ENCODE data around the gene UBE2O.

Gene UBE2O

GRCh38 chr17:76398523-76399174 is 54.3 kb downstream of the UBE2O start:
- peaks cover 77 to 88% of the 10 kb centered on the region in 2 experiments for H3K36me3 ChIP-seq (ENCODE audit: control insufficient read depth in 1 of 2, insufficient read depth in 2 of 2, low read depth in 1 of 2, low read length in 2 of 2)
- H3K4ac ChIP-seq (ENCODE audit: low read depth in 1 of 2, low read length in 2 of 2) = no peak overlapping the region
- no peak overlapping the region for H3K23ac ChIP-seq (ENCODE audit: low read length in 2 of 2)
- H3K9me3 ChIP-seq (ENCODE audit: control insufficient read depth, low read length) = no peaks in the 10 kb centered on the region
- peaks cover 20% of the 10 kb centered on the region for H3K4me1 ChIP-seq (ENCODE audit: control insufficient read depth, insufficient read depth, low read depth, low read length)
- H3K9ac ChIP-seq (ENCODE audit: low read length) = no peak overlapping the region
- H3K14ac ChIP-seq (ENCODE audit: low read length in 2 of 2) = no peak overlapping the region
- DNase-seq = no peak
- H2BK12ac ChIP-seq (ENCODE audit: low read length in 2 of 2) = no peak overlapping the region
- no peak overlapping the region for H2BK15ac ChIP-seq (ENCODE audit: low read depth, poor library complexity, severe bottlenecking)
- H3K4me3 ChIP-seq (ENCODE audit: insufficient read depth in 1 of 2, low read depth in 1 of 2, low read length in 2 of 2) = no peak overlapping the region
- WGBS = 86% methylated on average over 20 of the region's 20 CpGs
- H2AFZ ChIP-seq (ENCODE audit: low read depth, low read length) = no peak overlapping the region
- H4K91ac ChIP-seq (ENCODE audit: low read length) = no peak overlapping the region
- no peak overlapping the region for H3K18ac ChIP-seq (ENCODE audit: low read depth in 1 of 2, low read length in 2 of 2)
- no peaks in the 10 kb centered on the region for H3K27me3 ChIP-seq (ENCODE audit: control insufficient read depth in 1 of 2, insufficient read depth in 1 of 2, low read length in 2 of 2)
- H2AK5ac ChIP-seq (ENCODE audit: low read length, severe bottlenecking) = no peak overlapping the region
- H2BK5ac ChIP-seq (ENCODE audit: low read depth, low read length, poor library complexity, severe bottlenecking) = no peak overlapping the region
- no peak overlapping the region for H2BK120ac ChIP-seq (ENCODE audit: low read depth, low read length)
- peaks cover 8% of the 10 kb centered on the region for H3K79me1 ChIP-seq (replicated peaks; ENCODE audit: low read length, poor library complexity, severe bottlenecking)
- H4K8ac ChIP-seq (ENCODE audit: low read length) = no peak overlapping the region
- H3K27ac ChIP-seq (ENCODE audit: low read length, poor library complexity, severe bottlenecking) = no peak overlapping the region
- H3K4me2 ChIP-seq (ENCODE audit: low read length, poor library complexity, severe bottlenecking) = no peak overlapping the region

- Histone ChIP-seq H3K4me1 (ENCODE audit: control insufficient read depth, insufficient read depth, low read depth, low read length) (peaks cover 24% of the 10 kb centered on the region), H3K23ac (ENCODE audit: low read length in 2 of 2) (no peak overlapping the region)
- 58% methylated on average over 16 of the region's 16 CpGs for WGBS
These were observed 55.0 kb downstream of the UBE2O start for GRCh38 chr17:76397687-76398522.

GRCh38 chr17:76397184-76397583 is 55.8 kb downstream of the UBE2O start:
- no peak overlapping the region for H3K4ac ChIP-seq (ENCODE audit: low read depth in 1 of 2, low read length in 2 of 2)
- no peak overlapping the region for H3K18ac ChIP-seq (ENCODE audit: low read depth in 1 of 2, low read length in 2 of 2)
- H2BK5ac ChIP-seq (ENCODE audit: low read depth, low read length, poor library complexity, severe bottlenecking) = no peak overlapping the region
- no peak overlapping the region for H2BK120ac ChIP-seq (ENCODE audit: low read depth, low read length)
- WGBS = 95% methylated on average over 8 of the region's 8 CpGs
- no peak overlapping the region for H3K14ac ChIP-seq (ENCODE audit: low read length in 2 of 2)
- H3K9ac ChIP-seq (ENCODE audit: low read length) = no peak overlapping the region
- H2AK5ac ChIP-seq (ENCODE audit: low read length, severe bottlenecking) = no peak overlapping the region
- no peak overlapping the region for H3K4me2 ChIP-seq (ENCODE audit: low read length, poor library complexity, severe bottlenecking)
- H3K4me1 ChIP-seq (ENCODE audit: control insufficient read depth, insufficient read depth, low read depth, low read length) = peaks cover 26% of the 10 kb centered on the region
- no peak overlapping the region for H3K23ac ChIP-seq (ENCODE audit: low read length in 2 of 2)
- H2BK12ac ChIP-seq (ENCODE audit: low read length in 2 of 2) = no peak overlapping the region
- H3K27ac ChIP-seq (ENCODE audit: low read length, poor library complexity, severe bottlenecking) = no peak overlapping the region
- no peak for DNase-seq
- no peak overlapping the region for H2AFZ ChIP-seq (ENCODE audit: low read depth, low read length)
- no peak overlapping the region for H2BK15ac ChIP-seq (ENCODE audit: low read depth, poor library complexity, severe bottlenecking)
- no peaks in the 10 kb centered on the region for H3K27me3 ChIP-seq (ENCODE audit: control insufficient read depth in 1 of 2, insufficient read depth in 1 of 2, low read length in 2 of 2)
- H3K4me3 ChIP-seq (ENCODE audit: insufficient read depth in 1 of 2, low read depth in 1 of 2, low read length in 2 of 2) = no peak overlapping the region
- no peaks in the 10 kb centered on the region for H3K9me3 ChIP-seq (ENCODE audit: control insufficient read depth, low read length)
- no peak overlapping the region for H4K8ac ChIP-seq (ENCODE audit: low read length)
- peaks cover 6% of the 10 kb centered on the region for H3K79me1 ChIP-seq (replicated peaks; ENCODE audit: low read length, poor library complexity, severe bottlenecking)
- no peak overlapping the region for H4K91ac ChIP-seq (ENCODE audit: low read length)
- peaks cover 68 to 78% of the 10 kb centered on the region in 2 experiments for H3K36me3 ChIP-seq (ENCODE audit: control insufficient read depth in 1 of 2, insufficient read depth in 2 of 2, low read depth in 1 of 2, low read length in 2 of 2)

More at GRCh38 chr17:76397687-76398522, 55.0 kb downstream of the UBE2O start:
- Histone ChIP-seq H3K18ac (ENCODE audit: low read depth in 1 of 2, low read length in 2 of 2) (no peak overlapping the region), H3K9me3 (ENCODE audit: control insufficient read depth, low read length) (no peaks in the 10 kb centered on the region), H2BK120ac (ENCODE audit: low read depth, low read length) (no peak overlapping the region), H2BK15ac (ENCODE audit: low read depth, poor library complexity, severe bottlenecking) (no peak overlapping the region), H3K9ac (ENCODE audit: low read length) (no peak overlapping the region), H4K91ac (ENCODE audit: low read length) (no peak overlapping the region), H2BK5ac (ENCODE audit: low read depth, low read length, poor library complexity, severe bottlenecking) (no peak overlapping the region), H4K8ac (ENCODE audit: low read length) (no peak overlapping the region), H2AK5ac (ENCODE audit: low read length, severe bottlenecking) (no peak overlapping the region), H3K27me3 (ENCODE audit: control insufficient read depth in 1 of 2, insufficient read depth in 1 of 2, low read length in 2 of 2) (no peaks in the 10 kb centered on the region), H3K27ac (ENCODE audit: low read length, poor library complexity, severe bottlenecking) (no peak overlapping the region), H3K4ac (ENCODE audit: low read depth in 1 of 2, low read length in 2 of 2) (no peak overlapping the region), H2BK12ac (ENCODE audit: low read length in 2 of 2) (no peak overlapping the region), H3K79me1 (replicated peaks; ENCODE audit: low read length, poor library complexity, severe bottlenecking) (peaks cover 8% of the 10 kb centered on the region), H3K14ac (ENCODE audit: low read length in 2 of 2) (no peak overlapping the region), H2AFZ (ENCODE audit: low read depth, low read length) (no peak overlapping the region), H3K4me2 (ENCODE audit: low read length, poor library complexity, severe bottlenecking) (no peak overlapping the region), H3K36me3 (ENCODE audit: control insufficient read depth in 1 of 2, insufficient read depth in 2 of 2, low read depth in 1 of 2, low read length in 2 of 2) (peaks cover 76 to 84% of the 10 kb centered on the region in 2 experiments), H3K4me3 (ENCODE audit: insufficient read depth in 1 of 2, low read depth in 1 of 2, low read length in 2 of 2) (no peak overlapping the region)
- DNase-seq = peak; percentile 82

DNA sequence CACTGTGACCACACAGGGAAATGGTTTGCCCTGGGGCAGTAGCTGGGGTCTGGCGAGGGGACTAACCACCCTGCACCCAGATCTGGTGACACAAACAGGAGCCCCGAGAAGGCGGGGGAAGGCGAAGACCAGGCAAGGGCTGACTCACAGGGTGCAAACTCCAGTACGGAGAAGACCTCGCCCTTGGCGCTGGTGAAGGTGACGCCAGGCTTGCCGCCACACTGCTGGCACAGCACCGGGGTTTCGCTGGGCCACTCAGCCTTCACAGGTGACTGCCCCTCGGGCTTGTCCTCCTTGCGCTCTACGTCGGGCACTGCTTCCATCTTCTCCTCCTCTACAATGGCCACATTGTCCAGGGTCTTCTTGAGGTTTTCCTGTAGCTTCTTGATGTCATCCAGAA is 57.0 kb downstream of the UBE2O start:
- DNase-seq = no peak
- H3K14ac ChIP-seq (ENCODE audit: low read length in 2 of 2) = no peak overlapping the region
- H2AFZ ChIP-seq (ENCODE audit: low read depth, low read length) = no peak overlapping the region
- no peak overlapping the region for H3K27ac ChIP-seq (ENCODE audit: low read length, poor library complexity, severe bottlenecking)
- H2AK5ac ChIP-seq (ENCODE audit: low read length, severe bottlenecking) = no peak overlapping the region
- WGBS = 95% methylated on average over 15 of the region's 15 CpGs
- no peak overlapping the region for H3K18ac ChIP-seq (ENCODE audit: low read depth in 1 of 2, low read length in 2 of 2)
- H3K4ac ChIP-seq (ENCODE audit: low read depth in 1 of 2, low read length in 2 of 2) = no peak overlapping the region
- no peaks in the 10 kb centered on the region for H3K27me3 ChIP-seq (ENCODE audit: control insufficient read depth in 1 of 2, insufficient read depth in 1 of 2, low read length in 2 of 2)
- no peak overlapping the region for H3K4me2 ChIP-seq (ENCODE audit: low read length, poor library complexity, severe bottlenecking)
- peaks cover 36% of the 10 kb centered on the region for H3K4me1 ChIP-seq (ENCODE audit: control insufficient read depth, insufficient read depth, low read depth, low read length)
- H3K36me3 ChIP-seq (ENCODE audit: control insufficient read depth in 1 of 2, insufficient read depth in 2 of 2, low read depth in 1 of 2, low read length in 2 of 2) = peaks cover 68 to 75% of the 10 kb centered on the region in 2 experiments
- no peak overlapping the region for H3K4me3 ChIP-seq (ENCODE audit: insufficient read depth in 1 of 2, low read depth in 1 of 2, low read length in 2 of 2)
- H3K23ac ChIP-seq (ENCODE audit: low read length in 2 of 2) = no peak overlapping the region
- no peaks in the 10 kb centered on the region for H3K9me3 ChIP-seq (ENCODE audit: control insufficient read depth, low read length)
- no peak overlapping the region for H2BK15ac ChIP-seq (ENCODE audit: low read depth, poor library complexity, severe bottlenecking)
- no peak overlapping the region for H2BK5ac ChIP-seq (ENCODE audit: low read depth, low read length, poor library complexity, severe bottlenecking)
- no peak overlapping the region for H4K8ac ChIP-seq (ENCODE audit: low read length)
- no peak overlapping the region for H2BK12ac ChIP-seq (ENCODE audit: low read length in 2 of 2)
- no peak overlapping the region for H4K91ac ChIP-seq (ENCODE audit: low read length)
- H3K79me1 ChIP-seq (replicated peaks; ENCODE audit: low read length, poor library complexity, severe bottlenecking) = peaks cover 7% of the 10 kb centered on the region
- H3K9ac ChIP-seq (ENCODE audit: low read length) = no peak overlapping the region
- H2BK120ac ChIP-seq (ENCODE audit: low read depth, low read length) = no peak overlapping the region

Data from mesenchymal stem cell (in vitro differentiated cells and primary cell).